ENCODE measurements around the gene EXOSC7.
"Not testable (repeated sequence)": the region's sequence is repeated elsewhere in the genome, so short reads cannot be mapped to it uniquely, and the experiment has no call there.

Gene EXOSC7

DNA sequence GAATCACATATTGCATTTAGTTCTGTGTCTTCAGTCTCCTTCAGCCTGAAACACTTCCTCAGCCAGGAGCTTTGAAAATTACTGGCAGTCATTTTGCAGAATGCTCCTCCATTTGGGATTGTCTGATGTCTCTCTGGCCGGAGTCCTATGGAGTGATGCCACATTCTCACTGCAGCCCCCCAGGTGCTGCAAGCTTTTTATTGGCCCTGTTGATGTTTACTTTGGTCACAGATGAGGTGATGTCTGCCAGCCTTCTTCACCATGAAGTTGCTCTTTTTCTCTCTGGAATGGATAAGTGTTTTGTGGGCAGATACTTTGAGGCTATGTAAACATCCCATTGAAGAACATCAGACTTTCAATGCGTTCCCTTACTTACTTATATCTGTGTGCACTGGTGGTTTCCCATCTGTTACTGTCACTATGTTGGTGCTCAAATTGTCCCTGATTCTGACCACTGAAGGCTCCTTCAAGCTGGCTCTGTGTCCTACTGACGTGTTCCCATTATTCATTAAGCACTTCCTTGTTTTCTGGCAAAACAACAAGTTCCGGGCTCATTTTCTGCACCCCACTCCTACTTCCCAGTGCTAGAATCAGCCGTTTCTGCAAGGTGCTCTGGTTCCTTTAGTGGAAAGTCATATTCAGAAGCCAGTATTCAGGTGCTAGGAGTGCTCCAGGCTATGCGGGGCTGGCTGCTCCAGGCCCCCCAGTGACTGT lies 48.7 kb downstream of the EXOSC7 start:
- no peak for DNase-seq (ENCODE audit: low spot score)

DNA sequence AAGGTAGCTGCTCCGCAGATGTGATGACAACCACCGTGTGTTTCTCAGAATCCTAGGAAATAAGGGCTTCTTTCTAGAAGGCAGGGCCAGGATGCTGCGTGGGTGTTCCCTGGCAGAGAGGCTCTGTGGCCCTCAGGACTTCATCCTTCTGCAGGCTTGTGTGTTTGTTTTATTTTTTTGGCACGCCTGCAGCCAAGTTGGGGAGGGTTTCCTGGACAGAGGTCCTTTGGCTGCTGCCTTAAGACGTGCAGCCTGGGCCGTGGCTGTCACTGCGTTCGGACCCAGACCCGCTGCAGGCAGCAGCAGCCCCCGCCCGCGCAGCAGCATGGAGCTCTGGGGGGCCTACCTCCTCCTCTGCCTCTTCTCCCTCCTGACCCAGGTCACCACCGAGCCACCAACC lies 50.0 kb downstream of the EXOSC7 start, which contains the start of gene CLEC3B:
TSS of gene CLEC3B (plus strand) at position 266 of the 400 bp plus-strand sequence. CDS start at position 326, 60 bp downstream.
- no peak for DNase-seq (ENCODE audit: low spot score)

DNA sequence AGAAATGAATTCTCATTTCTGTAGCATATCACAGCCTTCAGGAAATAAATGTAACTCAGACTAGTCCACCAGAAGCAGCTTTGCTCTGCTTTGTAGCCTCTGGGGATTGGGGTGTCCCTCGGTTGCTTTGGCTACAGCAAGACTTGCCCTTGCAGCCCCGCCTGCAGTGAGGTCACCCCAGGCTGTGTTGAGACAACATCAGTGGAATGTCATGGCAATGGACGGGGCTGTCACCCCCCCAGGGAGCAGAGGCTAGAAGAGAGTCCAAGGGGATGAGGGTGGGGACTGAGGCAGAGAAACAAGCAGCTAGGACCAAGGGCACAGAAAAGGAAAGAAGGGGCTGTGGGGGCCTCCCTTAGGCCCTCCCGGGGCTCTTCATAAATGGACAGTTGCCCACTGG lies 50.9 kb downstream of the EXOSC7 start:
- no peak for DNase-seq (ENCODE audit: low spot score)

DNA sequence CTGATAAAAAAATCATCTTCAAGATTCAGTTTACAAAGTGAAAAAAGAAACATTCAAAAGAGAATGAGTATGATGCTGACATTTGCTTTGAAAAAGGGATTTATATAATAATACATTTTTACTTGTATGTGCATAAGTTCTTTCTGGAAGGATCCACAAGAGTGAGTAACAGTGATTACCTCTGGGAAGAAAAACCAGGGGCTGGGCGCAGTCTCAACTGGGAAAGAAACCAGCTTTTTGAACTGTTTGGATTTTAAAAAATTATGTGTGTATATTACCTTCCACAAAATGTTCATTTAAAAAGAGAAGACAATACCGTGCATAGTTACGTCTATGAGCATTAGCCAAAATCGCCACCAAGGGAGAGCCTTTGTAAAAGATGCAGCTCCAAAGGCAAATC lies 51.4 kb downstream of the EXOSC7 start:
- no peak for DNase-seq (ENCODE audit: low spot score)

DNA sequence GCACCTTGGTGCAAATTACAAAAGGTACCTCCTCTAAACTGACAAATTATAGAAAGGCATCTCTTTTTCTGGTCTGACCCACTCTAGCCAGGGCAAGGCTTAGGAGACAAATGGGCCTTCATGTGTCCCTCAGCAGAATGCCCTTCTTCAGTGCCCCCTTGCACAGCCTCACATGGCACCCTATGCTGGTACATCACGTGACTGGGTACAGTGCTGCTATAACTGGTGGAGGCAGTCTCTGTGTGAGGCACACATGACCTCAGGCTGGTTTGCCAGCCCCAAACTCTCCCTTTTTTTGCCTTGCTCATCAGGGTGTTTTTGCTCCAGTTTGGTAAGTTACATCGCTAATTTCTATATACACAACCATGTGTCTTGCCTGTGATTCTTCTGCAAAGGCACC lies 53.2 kb downstream of the EXOSC7 start:
- no peak for DNase-seq (ENCODE audit: low spot score)

DNA sequence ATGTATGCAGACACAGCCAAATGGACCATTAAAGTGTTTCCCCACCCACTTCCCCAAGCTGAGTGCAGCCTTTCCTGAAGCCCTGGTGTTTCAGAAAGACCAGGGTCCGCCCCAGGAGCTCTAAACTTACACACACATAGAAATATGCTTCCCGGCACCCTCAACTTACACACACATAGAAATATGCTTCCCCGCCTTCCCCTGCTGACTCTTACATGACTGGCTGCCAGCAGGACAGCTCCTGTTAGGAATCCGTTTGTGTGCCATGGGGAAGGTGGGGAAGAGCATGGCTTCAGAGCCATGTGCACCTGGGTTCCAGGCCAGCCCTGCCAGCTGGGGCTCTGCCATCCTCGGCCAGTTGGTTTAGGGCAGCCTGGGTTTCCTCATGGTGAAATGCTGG lies 53.6 kb downstream of the EXOSC7 start:
- DNase-seq (ENCODE audit: low spot score) = no peak

DNA sequence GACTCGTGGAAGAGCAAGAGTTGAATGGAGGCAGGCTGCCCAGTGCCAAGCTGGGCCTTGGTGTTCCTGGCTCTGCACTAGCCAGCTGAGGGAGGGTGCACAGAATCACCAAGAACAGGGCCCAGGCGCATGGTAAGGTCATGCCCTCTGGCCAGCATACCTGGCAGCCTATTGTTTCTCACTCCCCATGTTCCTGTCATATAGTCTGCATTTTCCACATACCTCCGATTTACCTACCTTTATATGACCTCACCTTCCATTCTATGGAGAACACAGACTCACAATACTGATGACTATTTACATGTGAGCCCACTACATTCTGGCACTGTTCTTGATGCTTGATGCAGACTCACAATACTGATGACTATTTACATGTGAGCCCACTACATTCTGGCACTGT lies 55.5 kb downstream of the EXOSC7 start:
- no peak for DNase-seq (ENCODE audit: low spot score)

DNA sequence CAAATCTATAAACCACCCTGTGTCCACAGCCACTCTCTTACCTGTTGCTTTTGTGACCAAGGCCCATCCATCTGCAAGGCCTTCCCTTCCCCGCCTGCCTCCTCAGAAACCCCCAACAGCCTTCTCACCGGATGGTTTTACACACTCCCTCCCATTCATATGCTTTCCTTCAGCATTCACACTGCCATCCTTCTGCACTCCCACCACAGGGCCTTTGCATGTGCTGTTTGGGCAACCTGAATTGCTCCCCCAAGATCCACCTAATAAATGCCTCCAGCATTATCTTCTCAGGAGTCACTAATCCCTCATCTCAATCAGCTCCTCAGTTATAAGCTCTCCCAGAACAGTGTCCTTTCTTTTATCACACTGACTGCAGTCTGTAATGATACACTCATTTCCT lies 56.1 kb downstream of the EXOSC7 start:
- DNase-seq (ENCODE audit: low spot score) = no peak

DNA sequence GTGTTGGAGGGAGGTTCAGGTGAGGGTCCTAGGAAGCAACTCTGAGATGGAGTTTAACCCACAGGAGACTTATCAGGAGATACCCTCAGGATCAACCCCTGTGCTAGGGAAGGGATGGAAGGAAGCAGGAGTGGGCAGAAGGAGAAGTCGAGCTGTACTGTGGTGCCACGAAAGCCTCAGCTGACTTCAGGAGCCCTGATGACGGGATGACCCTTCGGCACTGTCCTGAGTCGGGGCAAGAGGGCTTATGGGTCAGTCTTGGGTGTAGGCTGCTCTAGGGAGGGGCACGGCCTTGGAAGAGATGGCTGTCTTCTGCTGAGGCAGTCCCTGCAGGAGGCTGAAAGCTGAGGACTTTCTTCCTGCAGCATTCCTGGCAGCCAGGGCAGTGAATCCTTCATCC lies 57.7 kb downstream of the EXOSC7 start:
- DNase-seq (ENCODE audit: low spot score) = no peak

DNA sequence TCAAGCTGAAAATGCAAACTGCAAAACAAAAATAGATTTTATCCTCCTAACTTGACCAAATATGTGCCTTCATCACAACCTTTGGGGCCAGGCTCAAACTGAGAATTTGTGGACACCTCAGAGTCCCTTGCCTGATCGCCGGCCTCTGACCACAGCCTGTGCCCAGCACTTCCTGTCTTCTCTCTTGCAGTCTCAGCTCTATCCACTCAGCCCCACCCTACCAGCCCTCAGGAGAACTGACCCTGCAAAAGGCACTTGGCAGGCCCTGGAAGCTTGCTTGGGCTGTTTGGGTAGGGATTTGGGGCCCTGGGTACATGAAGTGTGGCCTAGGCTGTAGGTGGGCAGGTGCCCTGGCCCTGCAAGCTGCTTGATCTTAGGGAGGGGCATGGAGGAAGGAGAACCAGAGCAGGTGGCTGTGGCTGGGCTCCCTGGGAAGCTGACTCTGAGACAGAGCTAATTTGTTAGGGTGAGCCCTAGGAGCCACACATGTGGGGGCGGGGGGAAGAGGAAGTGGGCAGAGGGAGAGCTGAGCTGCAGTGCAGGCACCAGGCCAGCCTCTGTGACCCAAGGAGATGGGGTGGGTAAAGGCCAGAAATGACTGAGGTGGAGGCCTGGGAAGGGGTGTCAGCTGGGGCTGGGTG lies 58.7 kb downstream of the EXOSC7 start:
- no peak for DNase-seq (ENCODE audit: low spot score)

DNA sequence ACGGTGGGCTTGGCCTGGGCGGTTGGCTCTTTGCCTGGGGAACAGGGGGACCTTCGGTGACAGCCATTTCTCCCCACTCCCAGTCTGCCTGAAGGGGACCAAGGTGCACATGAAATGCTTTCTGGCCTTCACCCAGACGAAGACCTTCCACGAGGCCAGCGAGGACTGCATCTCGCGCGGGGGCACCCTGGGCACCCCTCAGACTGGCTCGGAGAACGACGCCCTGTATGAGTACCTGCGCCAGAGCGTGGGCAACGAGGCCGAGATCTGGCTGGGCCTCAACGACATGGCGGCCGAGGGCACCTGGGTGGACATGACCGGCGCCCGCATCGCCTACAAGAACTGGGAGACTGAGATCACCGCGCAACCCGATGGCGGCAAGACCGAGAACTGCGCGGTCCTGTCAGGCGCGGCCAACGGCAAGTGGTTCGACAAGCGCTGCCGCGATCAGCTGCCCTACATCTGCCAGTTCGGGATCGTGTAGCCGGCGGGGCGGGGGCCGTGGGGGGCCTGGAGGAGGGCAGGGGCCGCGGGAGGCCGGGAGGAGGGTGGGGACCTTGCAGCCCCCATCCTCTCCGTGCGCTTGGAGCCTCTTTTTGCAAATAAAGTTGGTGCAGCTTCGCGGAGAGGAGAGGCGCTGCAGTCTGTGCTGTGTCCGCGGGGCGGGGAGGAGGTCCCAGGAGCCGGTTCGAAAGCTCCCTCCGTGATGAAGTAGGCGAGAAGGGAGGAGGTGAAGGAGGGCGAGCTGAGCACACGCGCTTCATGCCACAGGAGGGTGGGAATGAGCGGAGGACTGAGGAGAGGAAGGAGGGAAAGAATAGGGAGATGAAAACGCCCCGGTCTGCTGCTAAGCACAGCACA lies 59.6 kb downstream of the EXOSC7 start:
- no peak for DNase-seq (ENCODE audit: low spot score)

DNA sequence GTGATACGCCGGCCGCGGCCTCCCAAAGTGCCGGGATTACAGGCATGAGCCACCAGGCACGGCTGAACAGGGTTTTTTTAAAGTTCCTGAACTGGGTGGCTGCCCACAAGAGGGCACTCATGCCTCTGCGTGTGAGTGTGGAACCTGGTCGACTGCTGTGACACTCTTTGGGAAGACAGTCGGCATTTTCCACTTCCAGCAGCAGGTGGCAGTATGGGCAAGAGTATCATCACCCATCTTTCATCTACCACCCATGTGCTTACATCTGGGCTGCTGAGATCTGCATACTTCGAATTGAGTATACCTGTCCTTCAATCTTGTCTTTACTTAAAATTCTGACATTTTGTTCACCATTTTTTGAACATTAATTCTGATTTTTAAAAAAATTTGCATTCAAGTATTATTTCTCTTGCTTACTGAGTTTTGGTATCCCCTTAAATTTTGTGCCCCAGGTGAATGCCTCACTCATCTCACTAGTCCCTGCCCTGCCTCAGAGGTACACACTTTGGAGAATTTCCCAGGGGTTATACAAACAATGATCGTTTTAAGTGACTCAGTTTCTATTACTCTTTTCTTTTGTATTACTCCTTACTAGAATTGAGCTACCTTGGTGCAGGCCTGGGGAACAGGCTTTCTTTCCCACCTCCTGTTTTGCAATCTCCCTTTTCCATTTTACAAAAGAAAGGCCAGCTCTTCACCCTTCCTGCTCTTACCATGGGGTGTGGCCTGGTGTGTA lies 61.8 kb downstream of the EXOSC7 start:
- peak; percentile 95 for DNase-seq (ENCODE audit: low spot score)

DNA sequence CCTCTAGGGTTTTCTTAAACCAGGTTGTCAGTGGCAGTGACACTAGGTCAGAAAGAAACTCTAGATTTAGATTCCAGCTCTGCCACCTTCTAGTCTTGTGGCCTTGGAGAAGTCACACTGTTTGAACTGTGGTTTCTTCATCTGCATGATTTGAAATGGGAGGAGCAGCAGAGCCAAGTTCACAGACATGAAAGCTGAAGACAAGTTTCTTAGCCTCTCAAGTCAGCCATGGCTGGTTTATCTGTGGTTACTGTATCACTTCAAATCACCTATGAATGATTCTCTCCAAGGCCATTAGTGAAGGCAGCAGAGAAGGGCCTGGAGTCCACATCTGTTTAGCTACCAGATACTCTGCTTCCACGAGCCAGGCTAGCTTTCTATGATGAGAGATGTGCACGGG lies 65.6 kb downstream of the EXOSC7 start:
- DNase-seq (ENCODE audit: low spot score) = no peak

DNA sequence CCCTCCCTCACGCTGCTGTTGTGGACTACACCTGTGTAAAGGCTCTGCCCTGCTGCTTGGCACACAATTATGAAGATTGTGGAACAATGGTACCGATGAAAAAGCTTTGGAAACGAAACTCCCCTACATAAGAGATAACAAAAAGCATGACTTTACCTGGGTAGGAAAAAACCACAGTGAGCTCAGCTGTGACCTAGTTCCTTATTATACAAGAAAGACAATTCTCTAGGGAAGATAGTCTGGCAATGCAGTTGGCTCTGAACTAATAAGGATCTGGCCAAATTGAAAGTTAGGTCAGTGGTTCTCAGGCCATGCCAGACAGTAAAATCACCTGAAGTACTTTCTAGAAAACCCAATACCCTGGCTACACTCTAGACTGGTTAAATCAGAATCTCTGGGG lies 66.1 kb downstream of the EXOSC7 start:
- no peak for DNase-seq (ENCODE audit: low spot score)

DNA sequence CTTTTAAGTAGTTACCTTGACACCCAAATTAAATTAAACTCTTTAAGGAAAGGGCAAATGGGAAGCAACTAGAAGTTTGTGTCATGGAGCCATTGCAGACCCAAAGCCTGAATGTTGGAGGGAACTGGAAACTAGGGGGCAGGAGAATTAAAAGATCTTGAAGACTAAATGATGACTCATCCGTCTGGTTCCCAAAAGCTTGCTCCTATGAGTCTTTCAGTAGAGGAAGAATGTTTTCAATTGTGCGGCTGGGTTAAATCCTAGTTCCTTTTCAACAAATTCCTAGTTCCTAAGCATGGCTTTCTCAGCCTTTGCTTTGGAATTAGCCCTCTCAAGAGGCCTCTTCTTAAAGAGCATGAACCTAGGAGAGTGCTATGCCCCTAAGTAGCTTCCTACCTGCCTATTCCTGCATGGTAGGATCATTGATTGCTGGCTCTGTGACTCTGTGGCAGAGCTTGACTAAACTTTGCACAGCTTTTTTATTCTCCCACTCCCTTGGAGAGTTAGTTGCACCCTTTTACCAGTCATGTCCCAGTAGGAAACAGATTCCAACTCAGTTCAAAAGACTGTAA lies 67.8 kb downstream of the EXOSC7 start:
- DNase-seq (ENCODE audit: low spot score) = no peak

DNA sequence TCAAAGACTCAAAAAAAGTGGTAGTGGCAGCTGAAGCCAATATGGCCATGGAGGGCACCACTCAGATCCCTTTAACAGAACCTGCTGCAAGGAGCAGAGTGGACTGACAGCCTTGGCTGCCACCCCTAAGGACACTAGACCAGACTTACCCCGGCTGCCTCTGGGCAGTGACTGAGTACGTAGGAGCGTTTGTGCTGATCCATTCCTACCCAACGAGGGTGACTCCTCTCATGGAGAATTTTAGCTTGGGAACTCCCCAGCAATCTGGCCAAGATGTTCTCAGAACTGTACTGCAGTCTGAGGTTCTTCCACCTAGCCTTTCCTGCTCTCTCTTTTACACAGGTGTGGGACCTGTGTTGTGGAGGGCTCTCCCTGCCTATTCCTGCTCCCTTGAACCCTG lies 72.2 kb downstream of the EXOSC7 start:
- DNase-seq (ENCODE audit: low spot score) = no peak

DNA sequence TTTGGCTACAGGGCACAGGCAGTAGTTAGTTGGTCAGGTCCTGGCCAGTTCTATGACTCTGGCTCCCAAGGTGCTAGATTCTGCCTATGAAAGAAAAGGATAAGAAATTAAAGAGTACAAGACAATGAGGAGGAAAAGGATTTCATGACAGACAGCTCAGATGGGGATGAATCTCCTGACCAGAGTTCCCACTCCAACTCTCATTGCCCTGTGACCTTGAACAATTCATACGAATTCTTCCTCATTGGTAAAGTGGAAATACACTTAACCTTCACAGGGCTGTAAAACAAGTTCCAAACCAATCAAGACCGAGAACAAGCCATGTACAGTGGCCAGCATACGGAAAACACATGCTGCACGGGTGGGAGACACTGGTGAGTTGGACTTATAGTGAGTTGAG lies 73.8 kb downstream of the EXOSC7 start:
- no peak for DNase-seq (ENCODE audit: low spot score)

DNA sequence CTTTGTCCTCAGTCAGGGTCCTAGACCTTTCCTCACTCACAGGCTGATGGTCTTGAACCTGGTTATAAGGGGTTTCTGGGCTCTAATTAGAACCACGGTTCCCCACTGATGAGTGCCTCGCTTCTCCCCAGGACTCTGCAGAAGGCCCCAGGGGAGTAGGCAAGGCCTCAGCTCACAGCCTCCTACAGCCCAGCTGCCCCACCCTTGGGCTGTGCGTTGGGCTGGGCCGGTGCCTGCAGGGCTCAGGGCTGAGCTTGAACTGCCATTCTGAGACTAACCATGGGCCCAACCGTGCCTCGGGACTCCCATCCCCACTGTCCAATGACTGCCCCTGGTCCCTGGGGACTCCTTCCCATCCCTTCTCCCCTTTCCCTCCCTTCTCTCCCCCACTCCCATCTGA lies 75.6 kb downstream of the EXOSC7 start:
- no peak for DNase-seq (ENCODE audit: low spot score)

DNA sequence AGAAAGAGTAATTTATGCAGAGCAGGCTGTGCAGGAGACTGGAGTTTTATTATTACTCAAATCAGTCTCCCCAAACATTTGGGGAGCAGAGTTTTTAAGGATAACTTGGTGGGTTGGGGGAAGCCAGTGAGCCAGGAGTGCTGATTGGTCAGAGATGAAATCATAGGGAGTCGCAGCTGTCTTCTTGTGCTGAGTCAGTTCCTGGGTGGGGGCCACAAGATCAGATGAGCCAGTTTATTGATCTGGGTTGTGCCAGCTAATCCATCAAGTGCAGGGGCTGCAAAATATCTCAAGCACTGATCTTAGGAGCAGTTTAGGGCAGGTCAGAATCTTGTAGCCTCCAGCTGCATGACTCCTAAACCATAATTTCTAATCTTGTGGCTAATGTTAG lies 77.8 kb downstream of the EXOSC7 start:
- not testable (repeated sequence) for DNase-seq (ENCODE audit: low spot score)

DNA sequence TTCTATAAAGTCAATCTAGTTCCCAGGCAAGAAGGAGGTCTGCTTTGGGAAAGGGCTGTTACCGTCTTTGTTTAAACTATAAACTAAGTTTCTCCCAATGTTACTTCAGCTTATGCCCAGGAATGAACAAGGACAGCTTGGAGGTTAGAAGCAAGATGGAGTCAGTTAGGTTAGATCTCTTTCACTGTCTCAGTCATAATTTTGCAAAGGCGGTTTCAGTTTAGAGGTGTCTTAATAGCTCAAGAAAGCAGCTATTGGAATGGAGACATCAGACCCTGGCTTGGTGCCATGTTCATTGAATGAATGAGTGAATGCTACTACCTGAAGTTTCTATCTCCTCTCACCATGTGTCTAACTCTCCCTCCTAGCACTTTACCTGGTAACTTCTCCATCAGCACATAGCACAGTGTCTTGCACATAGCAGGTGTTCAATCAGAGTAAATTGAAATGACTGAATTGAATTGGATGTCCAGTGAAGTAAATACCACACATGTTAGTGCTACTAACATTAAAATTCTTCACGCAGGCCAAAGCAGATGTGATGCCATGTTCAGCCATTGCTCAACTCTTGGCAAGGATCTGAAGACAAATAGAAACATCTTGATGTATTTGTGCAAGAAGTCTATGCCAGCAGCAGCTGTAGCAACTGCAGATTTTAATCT lies 78.3 kb downstream of the EXOSC7 start:
- DNase-seq (ENCODE audit: low spot score) = no peak

DNA sequence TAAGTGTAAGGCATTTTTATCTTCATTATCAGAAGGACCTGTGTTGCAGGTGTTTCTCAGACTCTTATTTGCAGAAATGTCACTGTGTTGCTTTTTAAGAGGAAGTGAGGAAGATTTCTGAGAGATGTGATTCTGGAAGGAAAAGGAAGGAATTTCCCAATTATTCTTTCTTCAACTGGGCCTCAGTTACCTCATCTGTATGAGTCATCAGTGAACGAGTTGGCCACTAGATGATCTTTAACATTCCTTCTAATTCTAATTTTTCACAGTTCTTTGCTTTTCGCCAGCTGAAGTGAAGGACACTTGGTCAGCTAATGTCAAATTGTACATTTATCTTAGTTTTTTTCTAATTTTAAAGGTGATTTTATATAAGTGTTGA lies 79.0 kb downstream of the EXOSC7 start:
- DNase-seq (ENCODE audit: low spot score) = no peak

All from CD4-positive, alpha-beta T cell treated with Interleukin-2 at 100 ng/mL for 4 hours (primary cell).